GM12878 (cell line): Measurements from ENCODE around the gene BZW2. TPM values are rescaled to one million over a fixed set of nuclear protein-coding genes. Genes with fewer than 3 reads are reported as not detected.

Experiments used
- ATAC-seq: fragments of 200-7000 bp; cut with Tn5 transposase; 3 replicates; pipeline ENCODE4 v1.9.1; 2020; ENCODE audit warnings: mild to moderate bottlenecking, moderate library complexity
- BruUV-seq: library from RNA; stranded (reverse); fragments of 400-500 nt; replicated peaks from 2 replicates; lab custom pipeline; 2021; lab: Mats Ljungman, UMichigan
- CTCF ChIA-PET: fragments of 300-600 bp; sonication (Branson Sonifier 250); formaldehyde crosslinking; extraction: SDS; loops from one replicate; lab custom pipeline; 2021; ENCODE audit warnings: inconsistent platforms; lab: Yijun Ruan, JAX
- POLR2A ChIA-PET: fragments of 350-600 bp; formaldehyde crosslinking; extraction: SDS; loops from one replicate; lab custom pipeline; 2021; ENCODE audit warnings: inconsistent platforms; lab: Charles Lee
- RAD21 ChIA-PET: fragments of 300-600 bp; sonication (Branson Sonifier 250); formaldehyde crosslinking; loops from one replicate; lab custom pipeline; 2023; ENCODE audit warnings: antibody characterized with exemption; ENCODE audit not compliant: unreplicated experiment; lab: Charles Lee
- SMC1A ChIA-PET: fragments of 300-600 bp; sonication (Branson Sonifier 250); formaldehyde crosslinking; loops from one replicate; lab custom pipeline; 2023; ENCODE audit not compliant: unreplicated experiment, uncharacterized antibody; lab: Charles Lee
- DNase-seq: peaks from one replicate; pipeline ENCODE4 v3.0.0-alpha.2; 2011; ENCODE audit warnings: low read depth, low spot score
- FAIRE-seq: peaks from 3 replicates; lab custom pipeline; 2011; peaks lifted over from hg19 to GRCh38; lab: Jason Lieb, UNC
- H2AFZ ChIP-seq: 2 replicates; pipeline ENCODE4 v1.6.0; 2011; ENCODE audit warnings: low read depth, low read length, control low read depth; ENCODE audit not compliant: control insufficient read depth
- H3K27ac ChIP-seq: 2 replicates; pipeline ENCODE4 v1.5.1; 2011; ENCODE audit warnings: control low read depth; ENCODE audit not compliant: control insufficient read depth, insufficient read depth
- H3K27me3 ChIP-seq, 2 experiments: replicated peaks in 1 of 2; 2 replicates each; pipeline versions ENCODE4 v1.6.0 to v1.6.1; 2011; ENCODE audit warnings: low read length in 1 of 2; ENCODE audit not compliant: control insufficient read depth in 2 of 2, insufficient read depth in 2 of 2
- H3K36me3 ChIP-seq, 2 experiments: 2 replicates each; pipeline ENCODE4 v1.5.1; 2011; ENCODE audit warnings: low read length in 1 of 2; ENCODE audit not compliant: control insufficient read depth in 2 of 2, insufficient read depth in 2 of 2
- H3K4me1 ChIP-seq: 2 replicates; pipeline ENCODE4 v1.6.1; 2011; ENCODE audit warnings: mild to moderate bottlenecking, low read length, moderate library complexity, mixed read lengths; ENCODE audit not compliant: control insufficient read depth, insufficient read depth
- H3K4me2 ChIP-seq: 2 replicates; pipeline ENCODE4 v1.6.0; 2011; ENCODE audit warnings: control low read depth; ENCODE audit not compliant: control insufficient read depth, insufficient read depth
- H3K4me3 ChIP-seq: fragments of 200-600 bp; sonication (generic); 2 replicates; pipeline ENCODE4 v1.5.1; 2016
- H3K79me2 ChIP-seq: 2 replicates; pipeline ENCODE4 v1.6.0; 2011; ENCODE audit warnings: low read length; ENCODE audit not compliant: control insufficient read depth, insufficient read depth
- H3K9ac ChIP-seq: 2 replicates; pipeline ENCODE4 v1.8.0; 2011; ENCODE audit warnings: low read length, control low read depth, mixed read lengths; ENCODE audit not compliant: control insufficient read depth, insufficient read depth
- H3K9me3 ChIP-seq: replicated peaks from 3 replicates; pipeline ENCODE4 v1.5.1; 2011; ENCODE audit warnings: mild to moderate bottlenecking, low read length; ENCODE audit not compliant: control insufficient read depth, insufficient read depth
- H4K20me1 ChIP-seq: 2 replicates; pipeline ENCODE4 v1.6.0; 2011; ENCODE audit not compliant: control insufficient read depth, insufficient read depth
- CHD1 ChIP-seq: IDR thresholded peaks from 2 replicates; pipeline ENCODE4 v1.6.1; 2012; ENCODE audit warnings: low read depth, low read length, improper control_type of control experiment
- CUX1 ChIP-seq: IDR thresholded peaks from 2 replicates; pipeline ENCODE4 v1.6.1; 2012; ENCODE audit warnings: improper control_type of control experiment, low read depth, low read length; ENCODE audit not compliant: insufficient replicate concordance
- ESRRA ChIP-seq: IDR thresholded peaks from 2 replicates; pipeline ENCODE4 v1.6.1; 2012; ENCODE audit warnings: mild to moderate bottlenecking, low read length, improper control_type of control experiment
- NR2F1 ChIP-seq: fragments of 450-650 bp; conservative IDR thresholded peaks from 2 replicates; pipeline ENCODE4 v1.6.1; 2017; ENCODE audit warnings: mild to moderate bottlenecking
- POLR2AphosphoS5 ChIP-seq: IDR thresholded peaks from 2 replicates; pipeline ENCODE4 v1.6.1; 2011; ENCODE audit warnings: mild to moderate bottlenecking, low read length, inconsistent platforms
- RB1 ChIP-seq: fragments of 450-650 bp; formaldehyde crosslinking; IDR thresholded peaks from 2 replicates; pipeline ENCODE4 v1.6.1; 2017; ENCODE audit warnings: mild to moderate bottlenecking, borderline replicate concordance
- SKIL ChIP-seq: fragments of 450-650 bp; IDR thresholded peaks from 2 replicates; pipeline ENCODE4 v1.6.1; 2017; ENCODE audit warnings: mild to moderate bottlenecking, low read depth, inconsistent platforms; ENCODE audit not compliant: poor library complexity, severe bottlenecking
- SUZ12 ChIP-seq: fragments of 200-600 bp; sonication (generic); IDR thresholded peaks from one replicate; pipeline ENCODE4 v1.6.1; 2018; ENCODE audit warnings: antibody characterized with exemption, mild to moderate bottlenecking; ENCODE audit not compliant: unreplicated experiment
- YBX1 ChIP-seq: fragments of 450-650 bp; IDR thresholded peaks from 2 replicates; pipeline ENCODE4 v1.6.1; 2016; ENCODE audit warnings: antibody characterized with exemption
- ZNF207 ChIP-seq: fragments of 450-650 bp; IDR thresholded peaks from 2 replicates; pipeline ENCODE4 v1.6.1; 2014; ENCODE audit warnings: antibody characterized with exemption, mild to moderate bottlenecking, borderline replicate concordance
- WGBS: methylation state at CpG from one replicate; pipeline ENCODE4 v1.1.6; 2016; ENCODE audit warnings: low lambda C conversion rate; ENCODE audit not compliant: insufficient replicate concordance, insufficient coverage; ENCODE audit errors: missing lambda C conversion rate; 5-methylcytosine and 5-hydroxymethylcytosine counted together
- in situ Hi-C: fragments of 300-500 bp; cut with MboI; formaldehyde crosslinking; loops from 9 replicates; pipeline ENCODE4 v1.14.3; 2018; ENCODE audit warnings: mixed read lengths
- intact Hi-C: fragments of 100-400 bp; cut with micrococcal nuclease; formaldehyde crosslinking; loops from one replicate; pipeline ENCODE4 v1.14.2; 2022; ENCODE audit not compliant: unreplicated experiment
- polyA plus RNA-seq, 11 experiments: library from polyadenylated mRNA; depleted of rRNA in 4 of 11; unstranded in 6 of 11; stranded (reverse) in 5 of 11; fragments of >200 nt; fragmentation: Nextera tagmentation in 4 of 11; fragmentation: Illumina TruSeq in 1 of 11; extraction: Ambion mirVana in 4 of 11; extraction: Trizol in 1 of 11; gene quantifications; 1 replicate in 1 of 11; 2 replicates in 10 of 11; pipeline versions ENCODE4 v1.2.1 to v1.2.3, GENCODE V29; 2011 to 2016; ENCODE audit warnings: inconsistent platforms in 2 of 11, missing spikeins in 2 of 11, low read depth in 1 of 11
- total RNA-seq, 4 experiments: library from RNA; depleted of rRNA in 3 of 4; stranded (reverse); fragments of >200 nt in 3 of 4; fragmentation: Illumina TruSeq in 1 of 4; extraction: Trizol in 1 of 4; gene quantifications; 2 replicates each; pipeline versions ENCODE4 v1.2.1 to v1.2.3, GENCODE V29; 2013 to 2021

BZW2 gene
- total and polyA plus RNA-seq, 10 of the 15 experiments (the other 5 are each of a cell fraction or from before 2014, with no cell fraction given): 1.3 to 6.8 (median 3.1) TPM

GRCh38 chr7:16615228-16615627 lies 30.8 kb upstream of the BZW2 start:
- no peaks in the 10 kb centered on the region for H3K79me2 ChIP-seq
- intact Hi-C loops: no loop called here
- ChIA-PET RAD21 (no interaction called here), CTCF (interaction anchor here (0.7 kb wide), 1 partner anchor 21 kb away, joined by 3 read pairs; no protein-coding TSS in a partner anchor), POLR2A (no interaction called here), SMC1A (no interaction called here)
- H4K20me1 ChIP-seq: no peaks in the 10 kb centered on the region
- H3K4me2 ChIP-seq: no peak overlapping the region
- no peak for TF ChIP-seq CUX1
- TF ChIP-seq YBX1: no peak
- no peak for TF ChIP-seq ZNF207
- no peak for TF ChIP-seq SKIL
- no peak for TF ChIP-seq RB1
- no peak for TF ChIP-seq CHD1
- TF ChIP-seq SUZ12: no peak
- TF ChIP-seq NR2F1: no peak
- TF ChIP-seq POLR2AphosphoS5: no peak
- no peak for TF ChIP-seq ESRRA
- no peak overlapping the region for H3K27ac ChIP-seq
- in situ Hi-C loops: no loop called here
- no peak overlapping the region for H3K9ac ChIP-seq
- no TSS peak for BruUV-seq
- WGBS: 63% methylated on average over 5 of the region's 5 CpGs
- H3K27me3 ChIP-seq: no peaks in the 10 kb centered on the region; a peak in 1 of 4 replicates
- DNase-seq (no peak), FAIRE-seq (no peak), ATAC-seq (no peak)
- no peak overlapping the region for H3K4me3 ChIP-seq
- H3K9me3 ChIP-seq: no peaks in the 10 kb centered on the region
- no peak overlapping the region for H2AFZ ChIP-seq
- no peaks in the 10 kb centered on the region for H3K4me1 ChIP-seq
- no peaks in the 10 kb centered on the region for H3K36me3 ChIP-seq
